ENCODE measurements around the gene TMEM95. TPM values are rescaled to one million over a fixed set of nuclear protein-coding genes. Genes with fewer than 3 reads are reported as not detected.

The TMEM95 gene
- total RNA-seq, 1 donor from 2014 or later = not detected

GRCh38 chr17:7396147-7396546 is 41.2 kb downstream of the TMEM95 start:
- Mint-ChIP-seq H3K27me3 (ENCODE audit: unreplicated experiment) (peaks cover 12% of the 10 kb centered on the region), H3K4me1 (ENCODE audit: low read depth, unreplicated experiment) (peaks cover 6% of the 10 kb centered on the region), H3K9me3 (ENCODE audit: unreplicated experiment) (peaks cover 11% of the 10 kb centered on the region), H3K4me3 (ENCODE audit: unreplicated experiment) (no peak overlapping the region), H3K36me3 (ENCODE audit: unreplicated experiment) (no peaks in the 10 kb centered on the region), H3K27ac (ENCODE audit: unreplicated experiment) (peak overlapping the region; percentile 39)
- no peak for DNase-seq
- no peak for TF ChIP-seq CTCF (IDR thresholded peaks at IDR 0.05; ENCODE audit: partially characterized antibody, unreplicated experiment)

DNA sequence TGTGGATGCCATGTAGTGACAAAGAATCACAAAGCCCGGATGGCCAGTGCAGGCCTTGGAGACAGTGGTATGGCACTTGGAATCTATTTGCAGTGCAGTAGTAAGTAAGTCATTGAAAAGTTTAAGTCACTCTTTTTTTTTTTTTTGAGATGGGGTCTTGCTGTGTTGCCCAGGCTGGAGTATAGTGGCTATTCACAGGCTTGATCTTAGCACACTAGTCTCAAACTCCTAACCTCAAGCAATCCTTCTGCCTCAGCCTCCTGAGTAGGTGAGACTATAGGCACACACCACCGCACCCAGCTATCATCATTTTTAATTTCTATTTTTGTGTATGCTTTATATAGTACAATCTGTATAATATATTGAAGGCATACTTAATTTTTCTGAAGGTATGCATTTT is 43.7 kb downstream of the TMEM95 start:
- H3K4me3 Mint-ChIP-seq (ENCODE audit: unreplicated experiment) = no peak overlapping the region
- no peaks in the 10 kb centered on the region for H3K36me3 Mint-ChIP-seq (ENCODE audit: unreplicated experiment)
- H3K4me1 Mint-ChIP-seq (ENCODE audit: low read depth, unreplicated experiment) = peaks cover 3% of the 10 kb centered on the region
- peaks cover 4% of the 10 kb centered on the region for H3K27me3 Mint-ChIP-seq (ENCODE audit: unreplicated experiment)
- no peak overlapping the region for H3K27ac Mint-ChIP-seq (ENCODE audit: unreplicated experiment)
- H3K9me3 Mint-ChIP-seq (ENCODE audit: unreplicated experiment) = peaks cover 11% of the 10 kb centered on the region
- DNase-seq = no peak
- no peak for TF ChIP-seq CTCF (IDR thresholded peaks at IDR 0.05; ENCODE audit: partially characterized antibody, unreplicated experiment)

DNA sequence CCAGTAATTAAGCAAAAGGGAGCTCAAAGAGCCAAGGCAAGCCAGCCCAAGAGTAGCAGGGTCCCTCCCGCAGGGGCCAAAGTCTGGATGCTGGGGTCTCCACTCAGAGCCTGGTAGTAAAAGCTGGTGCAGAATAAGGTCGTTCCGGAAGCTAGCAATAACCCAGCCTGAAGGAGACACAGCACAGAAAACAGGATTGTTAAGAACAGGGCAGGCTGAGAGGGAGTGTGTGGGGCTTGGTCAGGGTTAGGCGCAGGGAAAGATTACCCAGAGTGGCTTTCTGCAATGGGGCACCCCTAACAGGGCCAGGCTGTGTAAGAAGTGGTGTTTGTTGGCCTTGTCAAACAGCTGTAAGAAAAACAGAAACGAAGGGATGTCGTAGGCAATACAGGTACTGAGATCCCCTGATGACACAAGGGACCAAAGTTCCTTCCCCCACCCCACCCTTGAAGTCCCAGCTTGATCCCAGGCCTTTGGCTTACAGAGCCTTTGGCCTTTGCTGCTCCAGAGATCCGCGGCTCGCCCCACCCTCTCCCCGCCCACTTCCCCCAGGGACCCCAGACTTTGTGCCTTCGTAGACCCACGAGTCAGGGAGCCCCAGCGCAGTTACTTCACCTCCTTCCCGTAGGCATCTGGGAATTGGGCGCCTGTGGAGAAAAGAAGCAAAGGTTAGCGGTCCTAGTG is 48.2 kb downstream of the TMEM95 start:
- no peak for TF ChIP-seq CTCF (IDR thresholded peaks at IDR 0.05; ENCODE audit: partially characterized antibody, unreplicated experiment)
- peak; percentile 85 for DNase-seq
- Mint-ChIP-seq H3K27me3 (ENCODE audit: unreplicated experiment) (peaks cover 7% of the 10 kb centered on the region), H3K9me3 (ENCODE audit: unreplicated experiment) (peaks cover 10% of the 10 kb centered on the region), H3K4me3 (ENCODE audit: unreplicated experiment) (peak overlapping the region; percentile 85), H3K36me3 (ENCODE audit: unreplicated experiment) (no peaks in the 10 kb centered on the region), H3K27ac (ENCODE audit: unreplicated experiment) (peak overlapping the region; percentile 92), H3K4me1 (ENCODE audit: low read depth, unreplicated experiment) (peaks cover 10% of the 10 kb centered on the region)

DNA sequence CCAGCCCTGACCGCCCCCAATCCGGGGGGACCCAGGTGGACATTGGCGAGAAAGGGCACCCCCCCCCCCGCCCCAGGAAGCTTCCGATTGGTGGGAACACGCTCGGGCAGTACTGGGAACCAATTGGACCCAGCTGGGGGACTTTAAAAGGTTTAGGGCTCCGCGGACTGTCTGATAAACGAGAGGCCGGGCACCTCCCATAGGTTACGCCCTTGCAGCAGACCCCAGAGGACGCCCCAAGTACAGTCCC is 48.7 kb downstream of the TMEM95 start:
- TF ChIP-seq CTCF (IDR thresholded peaks at IDR 0.05; ENCODE audit: partially characterized antibody, unreplicated experiment) = no peak
- peak overlapping the region; percentile 85 for H3K4me3 Mint-ChIP-seq (ENCODE audit: unreplicated experiment)
- H3K27me3 Mint-ChIP-seq (ENCODE audit: unreplicated experiment) = peaks cover 7% of the 10 kb centered on the region
- H3K4me1 Mint-ChIP-seq (ENCODE audit: low read depth, unreplicated experiment) = peaks cover 10% of the 10 kb centered on the region
- peaks cover 10% of the 10 kb centered on the region for H3K9me3 Mint-ChIP-seq (ENCODE audit: unreplicated experiment)
- peak overlapping the region; percentile 92 for H3K27ac Mint-ChIP-seq (ENCODE audit: unreplicated experiment)
- H3K36me3 Mint-ChIP-seq (ENCODE audit: unreplicated experiment) = no peaks in the 10 kb centered on the region
- no peak for DNase-seq

DNA sequence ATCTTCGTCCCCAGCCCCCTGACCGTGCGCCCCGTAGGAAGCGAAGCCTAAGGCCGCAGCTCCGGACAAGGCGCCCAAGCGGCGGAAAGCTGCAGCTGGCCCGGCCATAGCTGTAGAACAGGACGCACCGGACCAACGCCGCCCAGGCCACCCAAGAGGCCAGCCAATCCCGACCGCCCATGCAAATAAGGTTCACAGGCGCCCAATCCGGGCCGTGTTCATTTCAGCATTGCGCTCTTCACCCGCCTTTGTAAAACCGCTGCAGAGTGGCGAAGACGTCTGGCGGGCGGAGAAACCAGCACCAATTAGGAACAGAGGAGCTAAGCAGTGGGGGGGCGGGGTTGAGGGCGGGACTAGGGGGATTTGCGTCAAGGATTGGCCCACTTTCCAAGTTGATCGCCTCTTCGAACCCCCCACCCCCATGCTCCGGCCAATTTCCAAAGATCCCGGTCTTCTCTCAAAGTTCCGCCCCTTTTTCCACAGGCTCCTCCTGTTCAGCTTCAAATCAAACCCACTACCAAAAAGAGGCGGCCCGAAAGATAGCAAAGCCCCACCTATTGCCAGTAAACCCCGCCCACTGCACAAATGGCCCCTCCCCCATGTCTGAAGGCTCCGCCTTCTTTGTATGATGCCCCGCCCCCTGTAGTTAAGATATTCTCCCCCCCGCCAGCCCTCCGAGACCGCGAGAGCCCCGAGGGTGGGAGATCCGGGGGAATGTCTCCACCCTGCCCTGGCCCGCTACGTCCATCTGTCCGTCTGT is 49.2 kb downstream of the TMEM95 start, which contains the start of gene TMEM256:
Gene TMEM256, minus strand, starts transcription at position 121 of the 760 bp plus-strand sequence. Its CDS starts 13 bp downstream, at position 108.
- TF ChIP-seq CTCF (IDR thresholded peaks at IDR 0.05; ENCODE audit: partially characterized antibody, unreplicated experiment) = no peak
- H3K36me3 Mint-ChIP-seq (ENCODE audit: unreplicated experiment) = peaks cover 3% of the 10 kb centered on the region

More for the DNA sequence above, 49.2 kb downstream of the TMEM95 start, which contains the start of gene TMEM256:
- H3K9me3 Mint-ChIP-seq (ENCODE audit: unreplicated experiment) = peaks cover 10% of the 10 kb centered on the region
- H3K4me1 Mint-ChIP-seq (ENCODE audit: low read depth, unreplicated experiment) = peaks cover 10% of the 10 kb centered on the region
- peak within 1 kb of the TSS; percentile 85 for H3K4me3 Mint-ChIP-seq (ENCODE audit: unreplicated experiment)
- H3K27ac Mint-ChIP-seq (ENCODE audit: unreplicated experiment) = peak within 1 kb of the TSS; percentile 92
- DNase-seq = peak; percentile 96
- peaks cover 10% of the 10 kb centered on the region for H3K27me3 Mint-ChIP-seq (ENCODE audit: unreplicated experiment)
